ENCODE data around the gene AKR1C3.

DNA sequence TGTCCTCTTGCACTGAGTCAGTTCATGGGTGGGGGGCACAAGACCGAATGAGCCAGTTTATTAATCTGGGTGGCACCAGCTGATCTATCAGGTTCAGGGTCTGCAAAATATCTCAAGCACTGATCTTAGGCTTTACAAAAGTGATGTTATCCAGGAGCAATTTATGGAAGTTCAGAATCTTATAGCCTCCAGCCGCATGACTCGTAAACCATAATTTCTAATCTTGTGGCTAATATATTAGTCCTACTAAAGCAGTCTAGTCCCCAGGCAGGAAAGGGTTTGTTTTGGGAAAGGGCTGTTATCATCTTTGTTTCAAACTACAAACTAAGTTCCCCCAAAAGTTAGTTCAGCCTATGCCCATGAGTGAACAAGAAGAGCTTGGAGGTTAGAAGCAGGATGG, 56.9 kb downstream of the AKR1C3 start:
- TF ChIP-seq, protein P1, sequence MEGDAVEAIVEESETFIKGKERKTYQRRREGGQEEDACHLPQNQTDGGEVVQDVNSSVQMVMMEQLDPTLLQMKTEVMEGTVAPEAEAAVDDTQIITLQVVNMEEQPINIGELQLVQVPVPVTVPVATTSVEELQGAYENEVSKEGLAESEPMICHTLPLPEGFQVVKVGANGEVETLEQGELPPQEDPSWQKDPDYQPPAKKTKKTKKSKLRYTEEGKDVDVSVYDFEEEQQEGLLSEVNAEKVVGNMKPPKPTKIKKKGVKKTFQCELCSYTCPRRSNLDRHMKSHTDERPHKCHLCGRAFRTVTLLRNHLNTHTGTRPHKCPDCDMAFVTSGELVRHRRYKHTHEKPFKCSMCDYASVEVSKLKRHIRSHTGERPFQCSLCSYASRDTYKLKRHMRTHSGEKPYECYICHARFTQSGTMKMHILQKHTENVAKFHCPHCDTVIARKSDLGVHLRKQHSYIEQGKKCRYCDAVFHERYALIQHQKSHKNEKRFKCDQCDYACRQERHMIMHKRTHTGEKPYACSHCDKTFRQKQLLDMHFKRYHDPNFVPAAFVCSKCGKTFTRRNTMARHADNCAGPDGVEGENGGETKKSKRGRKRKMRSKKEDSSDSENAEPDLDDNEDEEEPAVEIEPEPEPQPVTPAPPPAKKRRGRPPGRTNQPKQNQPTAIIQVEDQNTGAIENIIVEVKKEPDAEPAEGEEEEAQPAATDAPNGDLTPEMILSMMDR (conservative IDR thresholded peaks at IDR 0.05; ENCODE audit: low read depth, low read length): no peak
- TF ChIP-seq EZH2phosphoT487 (IDR thresholded peaks at IDR 0.05; ENCODE audit: borderline replicate concordance, low read length) (no peak), EZH2 (IDR thresholded peaks at IDR 0.05; ENCODE audit: low read length, unreplicated experiment) (no peak)
